A549 treated with DMSO at 1 μM for 4 hours (cell line): Measurements from ENCODE around the gene FBXO24. TPM values are rescaled to one million over a fixed set of nuclear protein-coding genes. Genes with fewer than 3 reads are reported as not detected.

ENCODE experiments used
- total RNA-seq: library from RNA; stranded (reverse); fragments of 200-300 nt; extraction: Qiagen RNA extraction; gene quantifications from 5 replicates; pipeline ENCODE4 v1.2.3, GENCODE V29; 2022; ENCODE audit warnings: low read depth

The FBXO24 gene, protein sequence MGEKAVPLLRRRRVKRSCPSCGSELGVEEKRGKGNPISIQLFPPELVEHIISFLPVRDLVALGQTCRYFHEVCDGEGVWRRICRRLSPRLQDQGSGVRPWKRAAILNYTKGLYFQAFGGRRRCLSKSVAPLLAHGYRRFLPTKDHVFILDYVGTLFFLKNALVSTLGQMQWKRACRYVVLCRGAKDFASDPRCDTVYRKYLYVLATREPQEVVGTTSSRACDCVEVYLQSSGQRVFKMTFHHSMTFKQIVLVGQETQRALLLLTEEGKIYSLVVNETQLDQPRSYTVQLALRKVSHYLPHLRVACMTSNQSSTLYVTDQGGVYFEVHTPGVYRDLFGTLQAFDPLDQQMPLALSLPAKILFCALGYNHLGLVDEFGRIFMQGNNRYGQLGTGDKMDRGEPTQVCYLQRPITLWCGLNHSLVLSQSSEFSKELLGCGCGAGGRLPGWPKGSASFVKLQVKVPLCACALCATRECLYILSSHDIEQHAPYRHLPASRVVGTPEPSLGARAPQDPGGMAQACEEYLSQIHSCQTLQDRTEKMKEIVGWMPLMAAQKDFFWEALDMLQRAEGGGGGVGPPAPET
- total RNA-seq: 0.12 to 0.24 TPM (median 0.22 TPM) in 5 replicates

DNA sequence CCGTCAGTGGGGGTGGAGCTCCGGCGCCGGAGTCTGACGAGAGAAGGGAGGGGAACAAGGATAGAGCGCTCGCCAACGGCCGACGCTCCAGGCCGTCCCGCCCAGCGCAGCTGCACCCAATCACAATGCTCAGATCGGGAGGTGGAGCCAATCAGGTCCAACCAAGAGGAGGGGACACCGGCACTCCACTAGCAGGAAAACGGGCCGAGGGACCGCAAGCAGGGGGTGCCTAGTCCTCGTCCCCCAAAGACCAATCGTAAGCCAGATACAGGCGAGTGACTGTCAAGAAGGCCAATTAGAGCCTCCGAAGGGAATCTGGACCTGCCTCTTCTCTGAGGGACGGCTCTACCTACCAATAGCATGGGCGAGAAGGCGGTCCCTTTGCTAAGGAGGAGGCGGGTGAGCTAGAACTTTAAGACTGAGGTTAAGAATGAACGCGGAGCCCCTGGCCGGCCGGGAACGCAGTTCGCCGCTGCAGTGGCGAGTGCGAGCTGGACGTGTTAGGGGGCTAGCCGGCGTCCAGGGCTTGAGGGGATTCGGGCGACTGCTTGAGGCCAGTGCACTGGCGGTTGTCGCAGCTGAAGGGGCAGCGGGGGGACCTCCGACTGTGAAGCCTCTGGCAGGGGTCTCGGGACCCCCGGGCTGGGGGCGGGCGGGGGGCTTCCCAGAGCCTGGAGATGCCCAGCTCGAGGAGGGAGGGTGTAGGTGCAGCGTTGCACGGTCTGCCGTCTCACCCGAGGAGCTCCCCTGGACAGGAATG lies at the start of gene FBXO24:
TSS of gene FBXO24 (plus strand) at position 63 of the 760 bp plus-strand sequence. CDS start at position 361, 298 bp downstream.

DNA sequence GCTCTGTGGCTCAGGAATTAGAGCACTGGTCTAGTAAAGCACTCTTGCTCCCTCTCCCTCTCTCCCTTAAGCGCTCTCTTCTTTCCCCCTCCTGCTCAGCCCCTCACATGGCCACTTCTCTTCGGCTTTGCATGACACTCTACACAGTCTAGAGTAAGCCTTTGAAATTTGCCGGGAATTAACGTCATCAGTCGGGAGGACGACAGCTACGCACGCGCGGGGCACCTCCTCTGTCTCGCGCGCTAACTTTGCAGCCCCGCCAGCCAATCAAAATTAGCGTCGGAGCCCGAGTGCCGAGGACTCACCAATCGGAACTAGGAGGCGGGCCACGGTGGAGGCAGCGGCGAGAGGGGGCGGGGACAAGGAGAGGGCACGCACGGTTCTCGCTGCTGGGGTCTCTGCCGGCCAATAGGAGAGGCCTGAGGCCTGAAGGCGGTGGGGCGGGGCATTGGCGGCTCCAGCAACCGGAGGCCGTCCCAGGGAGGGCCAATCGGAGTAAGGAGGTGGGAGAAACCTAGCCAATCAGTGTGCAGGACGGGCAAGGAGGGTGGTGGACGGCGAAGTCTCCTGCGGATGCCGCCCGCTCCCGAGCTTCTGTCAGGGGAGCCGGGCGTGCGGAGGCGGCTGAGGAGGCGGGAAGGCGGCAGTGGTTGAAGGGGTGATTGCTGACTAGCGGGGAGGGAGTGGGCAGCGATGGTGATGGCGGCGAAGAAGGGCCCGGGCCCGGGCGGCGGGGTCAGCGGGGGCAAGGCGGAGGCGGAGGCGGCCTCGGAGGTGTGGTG lies 47.3 kb upstream of the FBXO24 start, which contains the start of gene AGFG2:
TSS of gene AGFG2 (plus strand) at position 550 of the 782 bp plus-strand sequence. CDS start at position 694, 144 bp downstream.

DNA sequence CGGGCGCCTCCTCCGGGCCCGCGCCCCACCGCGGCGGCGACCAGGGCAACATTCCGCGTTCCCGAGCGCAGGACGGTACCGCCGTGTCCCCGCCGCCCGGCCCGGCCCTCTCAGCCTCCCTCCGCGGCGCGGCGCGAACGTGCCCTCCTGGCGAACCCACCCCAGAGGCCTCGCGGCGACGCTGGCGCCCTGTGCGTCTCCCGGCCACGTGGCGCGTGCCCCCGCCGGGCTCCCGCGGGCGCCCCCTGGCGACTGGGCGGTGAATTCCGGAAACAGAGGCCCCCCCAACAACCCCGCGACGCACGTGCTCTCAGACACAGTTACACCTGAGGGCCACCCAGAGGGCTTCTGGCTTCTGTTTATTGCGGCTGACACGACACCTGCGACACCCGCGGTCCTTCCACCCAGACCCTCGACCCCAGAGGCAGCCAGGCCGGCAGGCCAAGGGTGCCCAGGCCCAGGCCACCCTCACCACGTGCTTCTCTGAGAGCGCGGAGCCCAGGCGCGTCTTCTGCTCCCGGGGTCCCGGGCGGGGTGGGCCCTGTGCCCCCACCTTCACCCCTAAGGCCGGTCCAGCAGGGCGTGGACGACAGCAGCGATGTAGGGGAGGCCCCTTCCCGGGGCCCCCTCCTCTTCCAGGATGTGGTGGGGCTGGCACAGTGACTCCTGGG lies 12.3 kb upstream of the FBXO24 start, which contains the start of gene SAP25:
TSS of gene SAP25 (minus strand) at position 210 of the 671 bp plus-strand sequence. CDS start at position 52, 158 bp downstream.

DNA sequence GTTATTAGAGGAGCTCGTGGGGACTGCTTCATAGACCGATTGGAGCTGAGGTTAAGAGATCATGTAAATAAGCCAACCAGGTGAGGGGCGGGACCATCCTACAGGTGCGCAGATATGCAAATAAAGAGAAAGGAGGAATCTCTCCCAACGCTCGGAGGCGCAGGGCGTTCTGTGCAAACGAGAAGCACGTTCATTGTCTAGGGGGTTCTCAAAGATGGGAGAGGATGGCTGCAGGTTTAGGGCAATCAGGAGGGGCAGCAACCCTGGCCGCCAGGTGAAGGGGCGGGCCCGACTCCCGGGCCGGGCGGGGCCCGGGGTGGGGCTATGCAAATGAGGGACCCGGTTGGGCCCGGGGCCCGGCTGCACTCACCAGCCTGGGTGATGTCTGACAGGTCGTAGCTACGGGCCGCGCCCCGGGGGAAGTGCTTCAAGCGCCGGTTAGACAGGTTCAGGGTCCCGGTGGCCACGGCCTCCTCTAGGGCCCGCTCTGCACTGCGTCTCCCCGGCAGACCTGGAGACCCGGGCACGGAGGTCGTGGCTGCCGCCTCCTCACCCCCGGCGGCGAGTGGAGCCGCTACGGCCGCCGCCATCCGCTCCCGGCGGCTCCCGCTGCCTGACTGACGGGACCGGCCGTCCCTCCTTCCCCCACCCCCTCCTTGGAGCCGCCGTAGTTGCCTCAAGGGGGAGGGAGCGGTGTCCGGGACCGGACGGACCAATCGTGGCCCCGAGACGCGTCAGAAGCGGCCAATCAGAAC lies 440 bp upstream of the FBXO24 start, which contains the start of gene LRCH4:
TSS of gene LRCH4 (minus strand) at position 619 of the 755 bp plus-strand sequence. CDS start at position 590, 29 bp downstream.

DNA sequence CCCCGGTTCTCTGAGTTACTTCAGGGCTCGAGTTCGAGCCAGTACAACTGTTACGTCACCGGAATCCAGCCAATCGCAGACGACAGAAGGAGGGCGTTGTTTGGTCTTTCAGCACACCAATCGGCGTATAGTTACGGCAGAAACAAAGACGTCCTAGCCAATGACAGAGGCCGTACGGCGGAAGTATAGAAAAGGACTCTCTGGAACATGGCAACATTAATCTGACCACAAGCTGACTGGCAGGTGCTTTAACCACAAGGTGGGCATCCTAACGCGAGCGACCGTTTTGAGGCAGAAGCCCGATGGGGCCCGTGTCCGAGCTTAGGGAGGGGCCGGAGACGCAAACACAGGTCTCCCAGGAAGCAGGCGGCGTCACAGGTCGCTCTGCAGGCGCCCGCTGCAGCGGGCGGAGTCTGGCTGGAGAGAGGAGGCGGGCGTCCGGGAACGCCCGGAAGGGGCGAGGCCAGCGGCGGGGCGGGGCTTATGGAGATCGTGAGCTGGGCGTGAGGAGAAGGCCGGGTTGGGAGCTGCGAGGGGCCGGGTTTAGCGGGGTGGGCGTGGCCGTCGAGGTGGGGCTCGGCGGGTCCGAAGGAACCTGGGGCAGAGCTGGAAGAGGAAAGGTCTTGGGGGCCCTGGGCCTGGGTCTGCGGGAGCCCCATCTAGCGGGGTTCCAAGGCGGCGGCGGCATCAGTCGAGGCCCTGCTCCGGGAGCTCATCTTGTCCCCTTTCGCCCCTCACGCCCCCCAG lies 26.0 kb downstream of the FBXO24 start, which contains the start of gene MOSPD3:
TSS of gene MOSPD3 (plus strand) at position 558 of the 747 bp plus-strand sequence. CDS start 252 bp downstream, outside the sequence.

DNA sequence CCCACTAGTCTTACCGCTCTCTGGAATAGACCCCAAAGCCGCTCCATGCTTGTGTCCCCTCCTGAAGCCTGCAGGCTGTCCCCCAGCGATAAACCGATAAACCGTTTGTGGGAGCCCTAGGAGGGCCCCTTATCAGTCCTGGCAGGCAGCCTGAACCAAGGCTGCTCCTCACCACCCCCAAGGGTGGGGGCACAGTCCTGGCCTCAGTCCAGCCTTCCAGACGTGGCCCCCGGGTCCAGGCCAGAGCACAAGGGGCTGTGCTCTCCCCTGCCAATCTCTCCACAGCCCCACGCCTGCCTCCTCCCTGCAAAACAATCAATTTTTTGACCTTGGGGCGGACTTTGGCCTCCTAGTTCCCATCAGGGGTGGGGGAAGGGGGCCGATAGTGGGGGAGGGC lies 55.3 kb downstream of the FBXO24 start, which contains the start of gene TFR2:
TSS of gene TFR2 (minus strand) at position 90 of the 397 bp plus-strand sequence. CDS start at position 47, 43 bp downstream.

Other genes with a start within 250 kb of the FBXO24 start
- 20.2 to 38.1 TPM (median 31.9 TPM) in 5 replicates for gene PILRB, start 228.2 kb upstream of the FBXO24 start, total RNA-seq
- gene PILRA, start 212.8 kb upstream of the FBXO24 start, total RNA-seq: 3.4 to 5.8 TPM (median 5.2 TPM) in 5 replicates
- 1.2 to 1.8 TPM (median 1.5 TPM) in 5 replicates for gene ZCWPW1, start 157.6 kb upstream of the FBXO24 start, total RNA-seq
- gene MEPCE, start 156.5 kb upstream of the FBXO24 start, total RNA-seq: 39.3 to 50.6 TPM (median 43.3 TPM) in 5 replicates
- gene PPP1R35, start 149.8 kb upstream of the FBXO24 start, total RNA-seq: 27.7 to 53.3 TPM (median 48.9 TPM) in 5 replicates
- gene SPACDR, start 122.1 kb upstream of the FBXO24 start, total RNA-seq: 0.45 to 0.90 TPM (median 0.75 TPM) in 4 of 5 replicates, not detected in the other
- 27.0 to 38.4 TPM (median 33.2 TPM) in 5 replicates for gene TSC22D4, start 107.1 kb upstream of the FBXO24 start, total RNA-seq
- 0.52 to 1.1 TPM (median 0.85 TPM) in 5 replicates for gene NYAP1, start 102.4 kb upstream of the FBXO24 start, total RNA-seq
- gene AGFG2, start 47.1 kb upstream of the FBXO24 start, total RNA-seq: 8.5 to 16.0 TPM (median 12.5 TPM) in 5 replicates
- gene SAP25, start 12.4 kb upstream of the FBXO24 start, total RNA-seq: 0.28 to 0.88 TPM (median 0.68 TPM) in 4 of 5 replicates, not detected in the other
- 12.9 to 16.1 TPM (median 14.0 TPM) in 5 replicates for gene LRCH4, start 199 bp upstream of the FBXO24 start, total RNA-seq
- gene PCOLCE, start 16.0 kb downstream of the FBXO24 start, total RNA-seq: 4.9 to 11.2 TPM (median 8.6 TPM) in 5 replicates
- gene MOSPD3, start 26.2 kb downstream of the FBXO24 start, total RNA-seq: 17.2 to 20.3 TPM (median 18.1 TPM) in 5 replicates
- 2.3 to 3.1 TPM (median 2.6 TPM) in 5 replicates for gene TFR2, start 55.2 kb downstream of the FBXO24 start, total RNA-seq
- not detected in 5 replicates for gene ACTL6B, start 70.1 kb downstream of the FBXO24 start, total RNA-seq
- gene GNB2, start 87.4 kb downstream of the FBXO24 start, total RNA-seq: 196 to 273 TPM (median 234 TPM) in 5 replicates
- gene GIGYF1, start 107.9 kb downstream of the FBXO24 start, total RNA-seq: 15.2 to 24.0 TPM (median 19.9 TPM) in 5 replicates
- 73.4 to 102 TPM (median 92.0 TPM) in 5 replicates for gene POP7, start 119.8 kb downstream of the FBXO24 start, total RNA-seq
- gene EPO, start 134.1 kb downstream of the FBXO24 start, total RNA-seq: 0.07 to 0.09 TPM in 2 of 5 replicates, not detected in the others
- not detected in 5 replicates for gene ZAN, start 147.3 kb downstream of the FBXO24 start, total RNA-seq
- 34.2 to 45.6 TPM (median 41.5 TPM) in 5 replicates for gene EPHB4, start 241.2 kb downstream of the FBXO24 start, total RNA-seq